OCI-LY1 (cell line): ENCODE measurements around the gene TTLL10.

Source experiments
- H2AFZ ChIP-seq: fragments of 200-600 bp; sonication (generic), shearing (Covaris generic); 2 replicates; pipeline ENCODE4 v1.6.0; 2014; ENCODE audit warnings: antibody characterized with exemption, mild to moderate bottlenecking, low read length
- H3F3A ChIP-seq: fragments of 200-600 bp; sonication (generic), shearing (Covaris generic); 2 replicates; pipeline ENCODE4 v1.6.0; 2014; ENCODE audit warnings: mild to moderate bottlenecking, antibody characterized with exemption, low read length, moderate library complexity; ENCODE audit not compliant: insufficient read depth
- H3K27ac ChIP-seq: fragments of 200-600 bp; sonication (generic); 2 replicates; pipeline ENCODE4 v1.5.1; 2014; ENCODE audit warnings: low read length, mixed run types, mild to moderate bottlenecking, low read depth; ENCODE audit not compliant: poor library complexity, severe bottlenecking
- H3K27me3 ChIP-seq: fragments of 200-600 bp; sonication (generic); 2 replicates; pipeline ENCODE4 v1.6.0; 2014; ENCODE audit warnings: antibody characterized with exemption, mild to moderate bottlenecking, low read length, moderate library complexity; ENCODE audit not compliant: insufficient read depth
- H3K36me3 ChIP-seq: fragments of 200-600 bp; sonication (generic); 2 replicates; pipeline ENCODE4 v1.6.1; 2014; ENCODE audit warnings: mild to moderate bottlenecking, antibody characterized with exemption, low read length, moderate library complexity, mixed read lengths; ENCODE audit not compliant: insufficient read depth
- H3K4me1 ChIP-seq: fragments of 200-600 bp; sonication (generic); 2 replicates; pipeline ENCODE4 v1.5.1; 2014; ENCODE audit warnings: mild to moderate bottlenecking, low read length, moderate library complexity; ENCODE audit not compliant: insufficient read depth, severe bottlenecking
- H3K4me2 ChIP-seq: fragments of 200-600 bp; sonication (generic), shearing (Covaris generic); 2 replicates; pipeline ENCODE4 v1.6.1; 2014; ENCODE audit warnings: low read length
- H3K4me3 ChIP-seq: fragments of 200-600 bp; sonication (generic); 2 replicates; pipeline ENCODE4 v1.5.1; 2014; ENCODE audit warnings: low read length, low read depth, mild to moderate bottlenecking, mixed read lengths; ENCODE audit not compliant: poor library complexity, severe bottlenecking
- H3K79me2 ChIP-seq: fragments of 200-600 bp; shearing (Covaris generic); 2 replicates; pipeline ENCODE4 v1.6.1; 2016; ENCODE audit warnings: mixed run types, low read length, mixed read lengths; ENCODE audit not compliant: insufficient read depth
- H3K9ac ChIP-seq: fragments of 200-600 bp; sonication (generic), shearing (Covaris generic); 2 replicates; pipeline ENCODE4 v1.6.1; 2014; ENCODE audit warnings: mild to moderate bottlenecking, low read length, mixed read lengths
- H3K9me2 ChIP-seq: fragments of 200-600 bp; sonication (generic), shearing (Covaris generic); 2 replicates; pipeline ENCODE4 v1.6.1; 2014; ENCODE audit warnings: low read depth, mild to moderate bottlenecking, low read length, mixed read lengths
- H3K9me3 ChIP-seq: fragments of 200-600 bp; shearing (Covaris generic); 2 replicates; pipeline ENCODE4 v1.6.1; 2014; ENCODE audit warnings: low read length, mixed read lengths
- H4K20me1 ChIP-seq: fragments of 200-600 bp; sonication (generic), shearing (Covaris generic); 2 replicates; pipeline ENCODE4 v1.6.0; 2016; ENCODE audit warnings: mild to moderate bottlenecking, low read length; ENCODE audit not compliant: insufficient read depth
- CTCF ChIP-seq: fragments of 200-600 bp; sonication (generic), shearing (Covaris generic); IDR thresholded peaks from 2 replicates; pipeline ENCODE4 v1.5.1; 2017; ENCODE audit warnings: mild to moderate bottlenecking, antibody characterized with exemption, low read length, moderate library complexity, mixed read lengths
- EZH2 ChIP-seq: fragments of 200-600 bp; sonication (generic), shearing (Covaris generic); IDR thresholded peaks from 2 replicates; pipeline ENCODE4 v1.8.0; 2017; ENCODE audit warnings: borderline replicate concordance, mixed run types, mild to moderate bottlenecking, antibody characterized with exemption, low read length, moderate library complexity, mixed read lengths

Gene TTLL10

GRCh38 chr1:1177452-1178206, 3.9 kb downstream of the TTLL10 start:
- Histone ChIP-seq H4K20me1 (no peaks in the 10 kb centered on the region), H3K4me2 (no peak overlapping the region), H3K9ac (no peak overlapping the region), H3K4me3 (no peak overlapping the region), H3K36me3 (no peaks in the 10 kb centered on the region), H3F3A (no peaks in the 10 kb centered on the region), H2AFZ (no peak overlapping the region), H3K9me2 (no peaks in the 10 kb centered on the region), H3K27ac (no peak overlapping the region), H3K4me1 (no peaks in the 10 kb centered on the region), H3K27me3 (no peaks in the 10 kb centered on the region; the same call in 1 of the 2 replicates), H3K79me2 (no peaks in the 10 kb centered on the region), H3K9me3 (no peaks in the 10 kb centered on the region)
- TF ChIP-seq CTCF (no peak), EZH2 (no peak)

GRCh38 chr1:1178794-1179331, 5.2 kb downstream of the TTLL10 start:
- Histone ChIP-seq H4K20me1 (no peaks in the 10 kb centered on the region), H3K79me2 (no peaks in the 10 kb centered on the region), H3K27me3 (no peaks in the 10 kb centered on the region; the same call in 1 of the 2 replicates), H2AFZ (no peak overlapping the region), H3K9ac (no peak overlapping the region), H3K4me2 (no peak overlapping the region), H3K9me3 (no peaks in the 10 kb centered on the region), H3K4me3 (no peak overlapping the region), H3K36me3 (no peaks in the 10 kb centered on the region), H3K27ac (no peak overlapping the region), H3K9me2 (no peaks in the 10 kb centered on the region), H3K4me1 (no peaks in the 10 kb centered on the region), H3F3A (no peaks in the 10 kb centered on the region)
- TF ChIP-seq EZH2 (no peak), CTCF (no peak)

GRCh38 chr1:1179346-1179982, 5.8 kb downstream of the TTLL10 start:
- no peaks in the 10 kb centered on the region for H3K79me2 ChIP-seq
- no peak overlapping the region for H3K4me3 ChIP-seq
- no peaks in the 10 kb centered on the region for H4K20me1 ChIP-seq
- H2AFZ ChIP-seq = no peak overlapping the region
- no peak overlapping the region for H3K4me2 ChIP-seq
- H3K36me3 ChIP-seq = no peaks in the 10 kb centered on the region
- H3K9ac ChIP-seq = no peak overlapping the region
- no peaks in the 10 kb centered on the region; the same call in 1 of the 2 replicates for H3K27me3 ChIP-seq
- no peaks in the 10 kb centered on the region for H3F3A ChIP-seq
- no peaks in the 10 kb centered on the region for H3K4me1 ChIP-seq
- no peak overlapping the region for H3K27ac ChIP-seq
- no peak for TF ChIP-seq EZH2
- TF ChIP-seq CTCF = no peak
- H3K9me3 ChIP-seq = no peaks in the 10 kb centered on the region
- H3K9me2 ChIP-seq = no peaks in the 10 kb centered on the region
